H9 (cell line): ENCODE results near the gene AMIGO1. TPM values are rescaled to one million over a fixed set of nuclear protein-coding genes. Genes with fewer than 3 reads are reported as not detected.
A peak's percentile ranks its signal among the peaks of the same experiment; 100 is the strongest.

Experiments used
- DNase-seq: peaks from one replicate; pipeline ENCODE4 v3.0.0-alpha.2; 2017
- H2AFZ ChIP-seq: one replicate; pipeline ENCODE4 v1.6.1; 2013; ENCODE audit warnings: mild to moderate bottlenecking, low read length, control low read depth, moderate library complexity
- H2AK5ac ChIP-seq: 2 replicates; pipeline ENCODE4 v1.6.1; 2013; ENCODE audit warnings: low read length, control low read depth, mixed read lengths; ENCODE audit not compliant: insufficient read length
- H2BK120ac ChIP-seq: one replicate; pipeline ENCODE4 v1.6.1; 2013; ENCODE audit warnings: low read depth, mild to moderate bottlenecking, low read length, control low read depth, inconsistent platforms; ENCODE audit not compliant: poor library complexity, severe bottlenecking
- H2BK12ac ChIP-seq: 2 replicates; pipeline ENCODE4 v1.6.1; 2013; ENCODE audit warnings: low read length, control low read depth, mixed read lengths, low read depth; ENCODE audit not compliant: insufficient read length
- H2BK15ac ChIP-seq: 2 replicates; pipeline ENCODE4 v1.6.1; 2013; ENCODE audit warnings: low read depth, low read length, control low read depth
- H2BK20ac ChIP-seq: one replicate; pipeline ENCODE4 v1.6.1; 2013; ENCODE audit warnings: low read depth, mild to moderate bottlenecking, low read length, control low read depth, inconsistent platforms; ENCODE audit not compliant: poor library complexity, severe bottlenecking
- H2BK5ac ChIP-seq: 2 replicates; pipeline ENCODE4 v1.6.1; 2013; ENCODE audit warnings: low read length, control low read depth, mixed read lengths; ENCODE audit not compliant: insufficient read length
- H3K14ac ChIP-seq: 2 replicates; pipeline ENCODE4 v1.6.1; 2013; ENCODE audit warnings: low read length, control low read depth; ENCODE audit not compliant: insufficient read depth
- H3K18ac ChIP-seq: 2 replicates; pipeline ENCODE4 v1.6.1; 2013; ENCODE audit warnings: low read depth, mild to moderate bottlenecking, mixed read lengths, low read length, control low read depth; ENCODE audit not compliant: insufficient read length
- H3K23ac ChIP-seq: 2 replicates; pipeline ENCODE4 v1.6.1; 2013; ENCODE audit warnings: low read length, control low read depth, mixed read lengths, low read depth; ENCODE audit not compliant: insufficient read length
- H3K23me2 ChIP-seq: 2 replicates; pipeline ENCODE4 v1.6.1; 2013; ENCODE audit warnings: low read depth, mild to moderate bottlenecking, mixed read lengths, low read length, control low read depth; ENCODE audit not compliant: insufficient read length, poor library complexity, severe bottlenecking
- H3K27ac ChIP-seq: 2 replicates; pipeline ENCODE4 v1.5.1; 2013; ENCODE audit warnings: low read length, control low read depth, mixed read lengths, low read depth; ENCODE audit not compliant: insufficient read length
- H3K27me3 ChIP-seq: 2 replicates; pipeline ENCODE4 v1.6.1; 2013; ENCODE audit warnings: low read length, control low read depth, inconsistent platforms; ENCODE audit not compliant: insufficient read depth
- H3K4ac ChIP-seq: 2 replicates; pipeline ENCODE4 v1.6.1; 2013; ENCODE audit warnings: low read depth, mild to moderate bottlenecking, control low read depth, inconsistent platforms, low read length, moderate library complexity
- H3K4me1 ChIP-seq: 2 replicates; pipeline ENCODE4 v1.6.1; 2013; ENCODE audit warnings: low read length, control low read depth, inconsistent platforms; ENCODE audit not compliant: insufficient read depth
- H3K4me2 ChIP-seq: 2 replicates; pipeline ENCODE4 v1.6.1; 2013; ENCODE audit warnings: low read length, control low read depth, mixed read lengths; ENCODE audit not compliant: insufficient read length, insufficient read depth
- H3K56ac ChIP-seq: 2 replicates; pipeline ENCODE4 v1.6.1; 2013; ENCODE audit warnings: low read depth, mild to moderate bottlenecking, mixed read lengths, low read length, control low read depth; ENCODE audit not compliant: insufficient read length
- H3K79me1 ChIP-seq: 2 replicates; pipeline ENCODE4 v1.6.1; 2013; ENCODE audit warnings: low read depth, mild to moderate bottlenecking, moderate library complexity, low read length, control low read depth, inconsistent platforms; ENCODE audit not compliant: insufficient read depth, poor library complexity, severe bottlenecking
- H3K79me2 ChIP-seq: 2 replicates; pipeline ENCODE4 v1.6.1; 2013; ENCODE audit warnings: low read length, control low read depth, inconsistent platforms; ENCODE audit not compliant: insufficient read depth
- H3K9ac ChIP-seq: 2 replicates; pipeline ENCODE4 v1.6.1; 2013; ENCODE audit warnings: low read length, control low read depth, mixed read lengths; ENCODE audit not compliant: insufficient read length; ENCODE audit errors: extremely low read depth
- H3K9me3 ChIP-seq: one replicate; pipeline ENCODE4 v1.6.1; 2013; ENCODE audit warnings: low read depth, low read length, inconsistent platforms; ENCODE audit not compliant: control insufficient read depth
- H3T11ph ChIP-seq: one replicate; pipeline ENCODE4 v1.6.1; 2013; ENCODE audit warnings: mild to moderate bottlenecking, low read length, control low read depth, inconsistent platforms
- H4K20me1 ChIP-seq: one replicate; pipeline ENCODE4 v1.6.1; 2013; ENCODE audit not compliant: control insufficient read depth, insufficient read length, insufficient read depth
- H4K5ac ChIP-seq: 2 replicates; pipeline ENCODE4 v1.6.1; 2013; ENCODE audit warnings: low read depth, mild to moderate bottlenecking, mixed read lengths, low read length, control low read depth; ENCODE audit not compliant: insufficient read length
- H4K8ac ChIP-seq: replicated peaks from 2 replicates; pipeline ENCODE4 v1.6.1; 2013; ENCODE audit warnings: low read length, control low read depth, mixed read lengths, low read depth; ENCODE audit not compliant: insufficient read length
- H4K91ac ChIP-seq: 2 replicates; pipeline ENCODE4 v1.6.1; 2013; ENCODE audit warnings: low read depth, mild to moderate bottlenecking, moderate library complexity, mixed read lengths, low read length, control low read depth; ENCODE audit not compliant: insufficient read length
- H3K27ac Mint-ChIP-seq, 3 experiments: 2 replicates in 2 of 3; 3 replicates in 1 of 3; pipeline ENCODE4 v1.8.0; 2020 to 2021; ENCODE audit warnings: mixed read lengths in 3 of 3, mild to moderate bottlenecking in 1 of 3, moderate library complexity in 1 of 3
- H3K27me3 Mint-ChIP-seq: 2 replicates; pipeline ENCODE4 v1.8.0; 2021; ENCODE audit warnings: low read depth, mild to moderate bottlenecking, moderate library complexity, mixed read lengths
- H3K36me3 Mint-ChIP-seq, 3 experiments: 2 replicates in 2 of 3; 3 replicates in 1 of 3; pipeline ENCODE4 v1.8.0; 2020 to 2021; ENCODE audit warnings: low read depth in 3 of 3, mixed read lengths in 3 of 3; ENCODE audit not compliant: insufficient read depth in 1 of 3
- H3K4me1 Mint-ChIP-seq, 2 experiments: 2 replicates each; pipeline ENCODE4 v1.8.0; 2020; ENCODE audit warnings: mixed read lengths in 2 of 2
- H3K4me3 Mint-ChIP-seq, 2 experiments: 2 replicates in 1 of 2; 3 replicates in 1 of 2; pipeline ENCODE4 v1.8.0; 2020 to 2021; ENCODE audit warnings: mild to moderate bottlenecking in 2 of 2, mixed read lengths in 2 of 2, moderate library complexity in 1 of 2
- H3K9me3 Mint-ChIP-seq, 2 experiments: 2 replicates in 1 of 2; 3 replicates in 1 of 2; pipeline ENCODE4 v1.8.0; 2020; ENCODE audit warnings: mild to moderate bottlenecking in 2 of 2, mixed read lengths in 2 of 2, moderate library complexity in 1 of 2
- CTCF ChIP-seq: fragments of 200-600 bp; sonication (generic); conservative IDR thresholded peaks from 3 replicates; pipeline ENCODE4 v1.8.0; 2021; ENCODE audit warnings: antibody characterized with exemption, mild to moderate bottlenecking
- WGBS: extraction: QIAGEN DNeasy Blood & Tissue Kit; methylation state at CpG from one replicate; pipeline ENCODE4 v1.1.7; 2013; ENCODE audit warnings: missing lambda C conversion rate, low lambda C conversion rate, mixed read lengths; ENCODE audit not compliant: insufficient read length; ENCODE audit errors: extremely low coverage; 5-methylcytosine and 5-hydroxymethylcytosine counted together
- total RNA-seq: library from RNA; stranded (reverse); gene quantifications from 2 replicates; pipeline ENCODE4 v1.2.1, GENCODE V29; 2021

The AMIGO1 gene
- total RNA-seq, 1 experiment from 2014 or later: 4.1 TPM

GRCh38 chr1:109495738-109496137, 13.8 kb downstream of the AMIGO1 start:
- no peak for TF ChIP-seq CTCF
- Histone ChIP-seq H3K14ac (no peak overlapping the region), H2BK12ac (no peak overlapping the region), H2BK120ac (no peak overlapping the region), H3K23ac (no peak overlapping the region), H3K4me2 (no peak overlapping the region), H2BK5ac (no peak overlapping the region), H4K8ac (no peak overlapping the region), H4K20me1 (no peaks in the 10 kb centered on the region), H2BK15ac (no peak overlapping the region), H2AK5ac (no peak overlapping the region), H2AFZ (no peak overlapping the region), H3K27ac (no peak overlapping the region), H2BK20ac (no peak overlapping the region), H3K4ac (no peak overlapping the region), H3K4me1 (peaks cover 2% of the 10 kb centered on the region; the same call in 1 of the 2 replicates), H3K18ac (no peak overlapping the region), H3K79me1 (no peaks in the 10 kb centered on the region), H3K56ac (no peak overlapping the region), H3T11ph (no peak overlapping the region), H4K91ac (no peak overlapping the region), H3K23me2 (no peaks in the 10 kb centered on the region), H3K27me3 (no peaks in the 10 kb centered on the region), H3K9ac (no peak overlapping the region), H4K5ac (no peak overlapping the region), H3K79me2 (no peaks in the 10 kb centered on the region), H3K9me3 (no peaks in the 10 kb centered on the region)
- Mint-ChIP-seq H3K36me3 (peaks cover 0 to 18% (median 2%) of the 10 kb centered on the region in 3 experiments; a peak in 5 of 7 replicates), H3K27ac (no peak overlapping the region), H3K4me1 (peaks cover 20 to 21% of the 10 kb centered on the region in 2 experiments), H3K9me3 (no peaks in the 10 kb centered on the region), H3K27me3 (no peaks in the 10 kb centered on the region), H3K4me3 (peak overlapping the region in 1 of 2 experiments; percentile 93; a peak in 3 of 5 replicates)
- DNase-seq: no peak
- WGBS: no CpG with 5 or more reads among the region's 7 CpGs
